ENCODE measurements around the gene CDH2. TPM values are rescaled to one million over a fixed set of nuclear protein-coding genes. Genes with fewer than 3 reads are reported as not detected.

CDH2 gene
- total RNA-seq, 1 experiment from 2014 or later: 43.7 TPM

DNA sequence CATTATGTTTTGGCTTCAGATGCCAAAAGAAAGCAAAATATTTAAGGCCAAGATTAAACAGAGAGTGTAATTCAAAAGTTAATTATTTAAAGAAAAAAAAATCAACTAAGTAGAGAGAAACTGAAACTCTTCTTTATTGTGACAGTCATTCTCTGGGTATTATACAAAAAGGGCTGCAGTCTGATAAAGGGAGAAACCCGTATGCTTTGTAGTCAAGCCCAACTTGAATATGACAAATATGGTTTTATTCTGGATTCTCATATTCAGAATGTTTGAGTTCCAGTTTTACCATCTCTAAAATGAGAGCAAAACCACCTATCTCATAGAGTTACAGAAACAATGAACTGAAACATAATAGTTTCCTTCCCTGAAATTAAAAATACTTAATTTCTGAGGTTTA is 8.2 kb downstream of the CDH2 start:
- DNase-seq (ENCODE audit: low read depth): no peak

- DNase-seq (ENCODE audit: low read depth): no peak
These were observed 9.0 kb downstream of the CDH2 start for GRCh38 chr18:28167835-28168349.

DNA sequence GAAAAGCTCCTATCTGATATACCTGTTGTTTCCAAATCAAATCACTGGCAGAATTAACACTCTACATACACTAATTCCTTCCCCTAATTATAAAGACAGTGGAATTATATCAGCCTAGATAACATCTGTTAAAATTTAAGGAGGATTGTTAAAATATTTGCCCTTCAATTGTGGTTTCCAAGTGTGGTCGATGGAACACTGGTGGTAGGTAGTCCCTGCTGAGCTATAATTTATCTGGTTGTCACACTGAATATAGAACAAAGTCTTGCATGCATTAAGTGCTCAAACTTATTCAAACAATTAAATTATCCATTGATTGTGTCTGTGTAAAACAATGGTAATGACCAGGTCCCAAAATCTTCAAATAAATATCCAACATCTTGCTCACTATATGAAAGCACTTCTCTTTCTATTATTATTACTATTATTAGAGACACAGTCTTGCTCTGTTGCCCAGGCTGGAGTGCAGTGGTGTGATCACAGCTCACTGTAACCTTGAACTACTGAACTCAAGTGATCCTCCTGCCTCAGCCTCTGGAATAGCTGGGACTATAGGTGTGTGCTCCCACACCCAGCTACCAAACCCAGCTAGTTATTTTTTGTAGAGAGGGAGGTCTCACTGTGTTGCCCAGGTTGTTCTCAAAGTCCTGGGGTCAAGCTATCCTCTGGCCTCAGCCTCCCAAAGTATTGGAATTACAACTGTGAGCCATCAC is 12.0 kb downstream of the CDH2 start:
- no peak for DNase-seq (ENCODE audit: low read depth)

DNA sequence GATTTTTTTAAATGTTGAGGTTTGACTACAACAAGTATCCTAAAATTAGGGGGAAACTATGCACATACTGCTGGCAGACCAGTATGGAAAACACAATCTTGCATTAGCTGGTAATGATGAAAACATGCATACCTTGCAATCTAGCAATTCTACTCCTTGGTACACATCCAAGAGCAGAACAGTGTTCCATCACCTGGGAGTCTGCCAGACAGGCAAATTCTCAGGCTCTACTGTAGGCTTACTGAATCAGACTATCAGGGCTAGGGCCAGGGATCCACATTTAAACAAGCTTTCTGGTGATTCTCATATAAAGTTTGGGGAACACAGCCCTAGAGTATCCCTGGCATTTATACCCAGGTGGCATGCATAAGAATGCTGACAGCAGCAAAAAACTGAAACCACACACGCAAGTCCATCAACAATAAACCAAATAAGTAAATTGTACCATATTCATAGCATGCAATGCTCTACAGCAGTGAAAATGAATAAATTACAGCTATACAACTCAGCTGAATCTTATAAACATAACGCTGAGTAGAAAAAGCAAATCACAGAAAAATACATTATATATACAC is 13.6 kb downstream of the CDH2 start:
- DNase-seq (ENCODE audit: low read depth): no peak

DNA sequence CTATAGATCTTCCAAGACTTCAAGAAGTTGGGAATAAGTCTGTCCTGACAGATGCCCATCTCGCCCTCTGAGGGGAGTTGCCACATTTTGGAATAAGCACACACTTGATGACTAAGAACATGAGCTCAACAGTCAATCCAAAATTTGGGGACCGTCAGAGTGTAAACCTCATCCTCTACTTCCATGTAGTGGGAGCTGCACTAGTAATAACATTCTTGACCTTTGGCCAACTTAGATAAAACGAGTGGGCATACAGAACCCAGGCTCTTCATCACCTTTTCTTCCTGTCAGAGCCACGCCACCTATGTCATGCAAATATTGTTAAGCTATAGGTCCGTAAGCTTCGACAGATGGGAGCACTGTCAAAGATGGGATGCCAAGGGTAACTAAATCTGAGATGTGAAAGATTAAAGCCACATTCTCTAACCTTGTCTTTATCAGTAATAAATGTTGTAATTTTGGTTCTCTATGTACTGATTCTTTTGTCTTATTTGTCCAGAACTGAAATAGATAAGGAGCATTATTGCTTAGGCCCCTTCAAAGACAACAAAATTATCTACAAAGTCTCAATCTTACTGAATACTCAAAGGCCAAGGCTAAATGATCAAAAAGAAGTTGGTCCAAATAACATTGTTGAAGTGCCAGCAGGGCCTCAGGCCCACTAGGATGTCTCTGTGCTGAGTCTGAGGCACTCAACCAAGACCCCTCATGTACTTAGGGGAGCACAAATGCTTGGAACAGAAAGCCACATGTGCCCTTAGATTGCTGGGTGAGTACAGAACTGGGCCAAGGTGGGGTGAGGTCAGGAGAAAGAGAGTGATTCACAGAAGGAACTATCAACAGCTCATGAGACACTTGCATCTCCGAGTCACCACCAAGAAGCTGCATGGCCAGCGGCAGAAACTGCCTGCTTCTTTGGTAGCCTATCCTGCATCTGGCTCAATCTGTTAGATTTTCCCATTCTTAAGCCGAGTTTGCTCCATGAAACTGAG is 15.0 kb downstream of the CDH2 start:
- DNase-seq (ENCODE audit: low read depth): peak; percentile 58

DNA sequence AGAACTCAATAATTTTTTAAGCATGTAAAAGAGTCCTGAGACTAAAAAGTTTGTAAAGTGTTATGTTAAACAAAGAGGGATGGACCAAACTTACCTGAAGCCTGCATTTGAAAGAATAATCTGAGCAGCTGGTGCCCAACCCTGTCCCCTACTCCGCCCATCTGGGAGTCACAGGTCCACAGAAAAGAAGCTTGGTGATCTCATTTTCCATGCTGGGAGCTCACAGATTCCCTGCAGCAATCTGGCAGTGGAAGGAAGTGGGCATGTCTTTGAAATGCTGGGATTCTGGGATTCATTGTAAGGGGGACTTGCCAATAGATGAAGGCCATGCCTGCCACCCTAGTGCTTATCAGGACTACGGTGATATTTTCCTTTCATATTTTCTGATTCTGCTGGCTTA is 17.9 kb downstream of the CDH2 start:
- peak; percentile 69 for DNase-seq (ENCODE audit: low read depth)

DNA sequence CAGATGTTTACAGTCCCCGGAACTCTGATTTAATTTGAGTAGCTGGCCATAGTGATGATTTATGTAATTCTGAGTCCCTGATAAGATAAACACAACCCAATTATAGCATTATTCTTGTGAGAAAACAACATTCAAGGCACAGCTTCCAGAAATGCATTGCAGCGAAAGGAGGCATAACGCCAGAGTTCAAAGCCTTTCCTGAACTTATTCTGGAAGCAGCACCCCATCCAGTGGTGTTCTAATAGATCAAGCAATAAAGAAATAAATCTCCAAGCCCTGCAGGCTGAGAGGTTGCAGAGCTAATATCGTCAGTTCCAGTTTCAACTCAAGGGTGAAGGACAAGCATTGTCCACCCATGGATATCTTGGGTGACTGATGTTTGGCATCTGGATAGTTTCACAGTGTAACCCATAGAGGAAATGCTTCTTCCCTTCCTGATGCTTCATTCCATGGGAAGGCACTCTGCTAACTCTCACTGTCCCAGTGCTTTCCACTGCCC is 18.8 kb downstream of the CDH2 start:
- DNase-seq (ENCODE audit: low read depth): no peak

DNA sequence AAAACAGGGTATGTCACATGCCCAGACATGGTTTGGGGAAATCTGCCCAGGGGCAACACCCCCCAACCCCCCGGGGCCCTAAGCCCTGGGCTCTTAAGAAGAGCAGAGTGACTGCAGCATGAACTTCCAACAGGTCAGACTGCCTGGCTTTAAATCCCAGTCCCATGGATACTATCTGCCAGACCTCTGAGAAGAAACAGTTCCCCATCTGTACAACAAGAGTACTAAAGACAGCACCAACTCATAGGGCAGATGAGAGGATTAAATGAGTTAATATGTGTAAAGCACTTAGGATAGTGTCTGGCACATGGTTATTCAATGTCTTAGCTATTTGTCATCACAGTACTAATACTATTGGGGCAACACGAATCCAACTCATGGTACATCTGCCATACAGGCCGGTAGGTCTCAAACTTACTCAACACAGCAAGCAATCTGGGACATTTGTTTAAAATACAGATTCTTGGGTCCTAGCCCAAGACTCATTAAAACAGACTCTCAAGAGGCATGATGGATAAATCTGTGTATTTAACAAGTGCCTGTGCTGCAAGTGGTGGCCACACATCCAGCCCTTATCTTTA is 23.4 kb downstream of the CDH2 start:
- DNase-seq (ENCODE audit: low read depth): no peak

- no peak for DNase-seq (ENCODE audit: low read depth)
These were observed 24.2 kb downstream of the CDH2 start for GRCh38 chr18:28152754-28153153.

GRCh38 chr18:28152354-28152753 is 24.6 kb downstream of the CDH2 start:
- no peak for DNase-seq (ENCODE audit: low read depth)

GRCh38 chr18:28151434-28151833 is 25.5 kb downstream of the CDH2 start:
- DNase-seq (ENCODE audit: low read depth): no peak

GRCh38 chr18:28150925-28151324 is 26.0 kb downstream of the CDH2 start:
- DNase-seq (ENCODE audit: low read depth): no peak

GRCh38 chr18:28149810-28150420 is 27.0 kb downstream of the CDH2 start:
- no peak for DNase-seq (ENCODE audit: low read depth)

DNA sequence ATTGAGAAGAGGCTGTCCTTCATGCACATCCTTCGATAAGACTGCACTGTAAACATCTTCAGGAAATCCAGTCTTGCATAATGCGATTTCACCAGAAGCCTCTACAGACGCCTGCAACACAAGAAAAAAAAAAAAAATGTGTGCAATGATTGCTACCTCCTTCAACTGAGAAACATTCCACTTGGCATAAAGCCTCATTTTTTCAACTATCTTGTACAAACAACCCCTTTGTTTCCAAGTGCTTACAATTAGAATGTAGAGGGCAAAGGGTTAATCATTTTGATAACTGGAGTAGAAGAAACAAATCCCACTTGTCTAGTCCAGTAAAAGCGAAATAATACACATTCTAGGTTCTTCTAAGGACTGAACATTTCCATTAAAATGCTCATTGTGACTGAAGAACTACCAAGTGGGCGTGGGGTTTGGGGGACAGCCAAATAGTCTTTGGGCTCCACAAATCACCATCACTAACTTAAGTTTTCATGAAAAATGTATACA is 29.2 kb downstream of the CDH2 start:
- peak; percentile 54 for DNase-seq (ENCODE audit: low read depth)

DNA sequence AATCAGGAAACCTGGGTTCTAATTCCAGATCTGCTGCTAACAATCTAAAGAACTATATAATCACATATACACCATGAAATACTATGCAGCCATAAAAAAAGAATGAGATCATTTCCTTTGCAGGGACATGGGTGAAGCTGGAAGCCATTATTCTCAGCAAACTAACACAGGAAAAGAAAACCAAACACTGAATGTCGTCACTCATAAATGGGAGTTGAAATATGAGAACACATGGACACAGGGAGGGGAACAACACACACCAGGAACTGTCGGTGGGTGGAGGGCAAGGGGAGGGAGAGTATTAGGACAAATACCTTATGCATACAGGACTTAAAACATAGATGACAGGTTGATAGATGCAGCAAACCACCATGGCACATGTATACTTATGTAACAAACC is 33.2 kb downstream of the CDH2 start:
- no peak for DNase-seq (ENCODE audit: low read depth)

DNA sequence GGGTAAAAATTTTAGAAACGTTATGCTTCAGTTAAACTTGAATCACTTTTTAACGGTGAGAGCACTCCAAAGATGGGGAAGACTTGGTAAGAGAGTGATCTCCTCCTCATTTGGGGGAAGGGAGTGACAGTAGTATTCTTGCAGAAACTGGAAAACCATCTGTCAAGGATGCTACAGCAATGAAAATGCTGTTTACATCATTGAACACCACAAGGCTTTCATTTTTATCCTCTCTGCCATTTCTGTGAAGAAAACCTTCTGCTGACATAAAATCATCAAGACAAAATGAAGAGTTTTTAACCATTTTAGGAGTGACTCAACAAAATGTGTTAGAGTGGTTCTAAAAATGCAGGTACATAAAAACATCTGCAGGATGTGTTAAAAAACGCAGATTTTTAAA is 38.1 kb downstream of the CDH2 start:
- no peak for DNase-seq (ENCODE audit: low read depth)

DNA sequence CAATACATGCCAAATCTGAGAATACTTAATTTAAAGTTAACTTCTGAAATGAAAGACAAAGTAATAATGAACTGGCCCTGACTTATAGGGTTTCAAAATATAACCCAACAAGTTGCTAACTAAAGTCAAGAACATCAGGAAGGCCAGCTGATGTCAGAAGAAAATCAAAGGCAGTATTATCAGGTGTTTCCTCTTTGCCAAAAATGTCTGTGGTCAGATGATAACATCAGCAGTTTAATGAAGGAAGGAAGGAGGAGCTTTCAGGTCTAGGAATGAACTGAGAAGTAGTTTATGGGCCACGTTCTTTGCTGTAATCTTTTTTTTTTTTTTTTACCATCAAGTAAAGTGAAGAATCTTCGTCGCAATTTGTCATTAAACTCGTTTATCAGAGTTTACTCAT is 40.9 kb downstream of the CDH2 start:
- peak; percentile 32 for DNase-seq (ENCODE audit: low read depth)

DNA sequence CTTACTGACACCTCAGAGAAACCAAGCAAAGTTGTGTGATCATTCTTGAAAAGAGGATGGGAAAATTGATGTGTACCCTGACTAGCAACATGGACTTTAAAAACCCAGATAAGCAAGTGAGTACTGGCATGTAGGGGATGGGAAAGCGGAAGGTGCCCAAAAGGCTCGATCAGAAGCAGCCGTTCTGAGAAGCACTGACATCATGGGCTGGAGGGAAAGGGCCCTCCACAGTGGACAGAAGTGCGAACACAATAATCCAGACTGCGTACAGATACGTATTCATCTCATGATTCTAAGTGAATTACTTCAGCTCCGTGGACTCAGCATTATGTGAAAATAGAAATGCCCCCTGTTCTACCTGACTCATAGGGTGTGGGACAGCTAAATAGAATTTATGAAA is 42.2 kb downstream of the CDH2 start:
- no peak for DNase-seq (ENCODE audit: low read depth)

GRCh38 chr18:28132084-28132483 is 44.8 kb downstream of the CDH2 start:
- DNase-seq (ENCODE audit: low read depth): no peak

GRCh38 chr18:28128659-28128980 is 48.3 kb downstream of the CDH2 start:
- DNase-seq (ENCODE audit: low read depth): no peak

Measured in RPMI7951 (cell line).